Left cardiac atrium (tissue), 4 donors: ENCODE data around the gene THPO. TPM values are rescaled to one million over a fixed set of nuclear protein-coding genes. Genes with fewer than 3 reads are reported as not detected.

ENCODE experiments used
- ATAC-seq, 2 donors: fragments of 200-7000 bp; cut with Tn5 transposase; one replicate each; pipeline ENCODE4 v1.9.1; 2020; ENCODE audit warnings: mild to moderate bottlenecking in 2 of 2, moderate library complexity in 2 of 2
- DNase-seq: peaks from one replicate; pipeline ENCODE4 v3.0.0-alpha.2; 2020
- intact Hi-C, 2 donors: fragments of 100-400 bp; cut with DNase I; formaldehyde crosslinking; loops; one replicate each; pipeline versions ENCODE4 v1.14.1 to v1.15.1; 2022 to 2023
- long read RNA-seq: library from polyadenylated mRNA; unstranded; transcript quantifications from one replicate; pipeline ENCODE4 v2.0.0, GENCODE V29; 2021
- total RNA-seq, 2 donors: library from RNA; stranded (reverse); fragmentation: NEBNext Ultra II Directional; extraction: Animal tissue kit (Norgen Biotek cat#: 25700); gene quantifications; one replicate each; pipeline ENCODE4 v1.2.1, GENCODE V29; 2021
- donor health status: DM: no; HTN: yes; CAD: no.
- donor health status: DM: no; HTN: yes; CAD: no; lungs with severe emphysema.
- donor health status: DM: yes; HTN: yes; CAD: no.
- donor health status: Dilated cardiomyopathy.

Gene THPO
- total RNA-seq, result under 1 TPM; 0.50 to 0.58 TPM
- long read RNA-seq, result 0 reads

DNA sequence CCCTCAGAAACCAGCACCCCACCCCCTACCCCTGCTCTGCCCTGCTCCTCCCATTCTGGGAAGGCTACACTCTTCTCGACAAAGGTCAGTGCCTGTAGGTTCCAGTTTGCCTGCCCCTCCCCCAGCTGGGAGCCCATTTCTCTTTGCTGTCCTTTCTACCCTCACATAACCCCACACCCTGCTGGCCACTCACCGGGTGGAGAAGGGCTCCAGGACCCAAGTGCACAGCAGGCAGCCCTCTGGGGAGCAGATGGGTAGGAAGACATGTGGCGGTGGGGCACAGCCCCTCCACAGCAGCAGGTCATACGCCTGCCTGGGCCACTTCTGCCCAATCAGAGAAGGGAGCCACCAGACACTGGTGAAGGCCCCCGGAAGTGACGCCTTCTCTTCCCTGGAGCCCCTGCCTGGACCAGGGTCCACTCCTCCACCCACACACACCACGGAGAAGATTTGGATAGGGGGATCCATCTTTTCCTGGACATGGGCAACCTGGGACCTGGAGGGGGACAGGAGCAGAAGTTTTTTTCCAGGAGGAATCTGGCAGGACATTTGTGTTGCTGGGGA is at the start of gene THPO:
Gene THPO (minus strand): TSS at position 326 of the 564 bp plus-strand sequence. CDS start 1,948 bp downstream, outside the sequence.
- intact Hi-C loops, result loop anchor here (10.0 kb wide), 3 partner anchors 137 to 397 kb away; no protein-coding TSS in a partner anchor

DNA sequence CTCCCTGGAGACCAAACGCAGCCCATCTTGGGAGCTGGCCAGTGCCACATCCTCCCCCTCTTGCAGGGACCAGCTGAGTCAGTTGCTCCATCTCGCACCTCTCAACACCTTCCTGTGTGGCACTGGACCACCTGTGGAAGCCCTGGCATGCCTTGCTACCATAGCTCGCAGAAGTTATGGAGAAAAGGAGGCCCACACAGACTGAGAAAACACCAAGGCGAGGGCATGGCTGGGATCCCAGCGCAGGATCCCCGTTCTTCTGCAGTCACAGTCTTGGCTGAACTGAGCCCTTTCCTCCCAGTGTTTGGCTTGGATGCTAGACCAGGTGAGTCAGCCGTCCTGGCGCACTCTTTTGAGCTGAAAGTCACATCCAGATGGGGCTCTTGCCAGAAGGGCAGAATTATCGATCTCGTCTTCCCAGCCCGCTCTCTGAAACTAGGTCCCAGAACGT is 48.7 kb upstream of the THPO start:
- intact Hi-C loops, result no loop called here
- no peak for DNase-seq

More for the DNA sequence above, at the start of gene THPO:
- DNase-seq (no peak), ATAC-seq (no peak)

DNA sequence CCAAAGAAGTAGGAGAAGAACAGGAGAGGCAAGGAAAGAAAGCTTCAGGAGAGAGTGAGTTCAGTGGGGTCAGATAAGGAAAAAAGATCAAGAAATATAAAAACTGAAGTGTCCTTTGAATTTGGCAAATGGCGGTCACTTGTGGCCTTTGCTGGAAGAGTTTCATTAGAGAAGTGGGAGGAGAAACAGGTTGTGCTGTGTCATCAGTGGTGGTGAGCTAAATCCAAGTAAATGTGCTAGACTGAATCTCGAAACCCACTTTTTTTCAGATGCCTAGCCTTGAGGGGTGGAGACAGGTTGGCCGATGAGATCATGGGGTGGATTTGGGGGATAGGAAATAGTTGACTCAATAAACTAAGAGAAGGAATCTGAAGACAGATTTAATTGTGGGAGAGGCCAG is 45.6 kb upstream of the THPO start:
- DNase-seq (no peak), ATAC-seq (no peak)
- intact Hi-C loops, result no loop called here

More for the DNA sequence above, 48.7 kb upstream of the THPO start:
- no peak for ATAC-seq

DNA sequence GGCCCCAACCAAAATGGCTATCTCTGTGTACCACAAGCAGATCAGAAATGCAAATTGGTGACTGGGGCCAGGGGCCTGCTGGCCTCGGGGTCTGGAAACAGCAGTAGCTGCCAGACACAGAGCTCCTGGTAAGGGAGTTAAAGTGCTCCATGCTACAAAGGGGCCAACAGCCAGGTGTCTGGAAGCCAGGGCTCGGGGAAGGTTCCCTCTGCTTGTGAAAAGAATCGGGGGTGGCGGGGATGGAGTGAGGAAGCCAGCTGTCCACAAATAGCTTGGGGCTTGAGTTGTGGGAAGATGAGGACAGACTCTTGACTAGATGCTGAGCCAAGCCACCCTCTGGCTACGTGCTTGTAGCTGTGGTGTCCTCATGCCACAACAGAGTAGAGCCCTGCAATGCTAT is 41.2 kb upstream of the THPO start:
- intact Hi-C loops, result loop anchor here in 1 of 2 donors (2.0 to 10.0 kb wide), 2 partner anchors 96 to 126 kb away; no protein-coding TSS in a partner anchor
- ATAC-seq (no peak), DNase-seq (no peak)

DNA sequence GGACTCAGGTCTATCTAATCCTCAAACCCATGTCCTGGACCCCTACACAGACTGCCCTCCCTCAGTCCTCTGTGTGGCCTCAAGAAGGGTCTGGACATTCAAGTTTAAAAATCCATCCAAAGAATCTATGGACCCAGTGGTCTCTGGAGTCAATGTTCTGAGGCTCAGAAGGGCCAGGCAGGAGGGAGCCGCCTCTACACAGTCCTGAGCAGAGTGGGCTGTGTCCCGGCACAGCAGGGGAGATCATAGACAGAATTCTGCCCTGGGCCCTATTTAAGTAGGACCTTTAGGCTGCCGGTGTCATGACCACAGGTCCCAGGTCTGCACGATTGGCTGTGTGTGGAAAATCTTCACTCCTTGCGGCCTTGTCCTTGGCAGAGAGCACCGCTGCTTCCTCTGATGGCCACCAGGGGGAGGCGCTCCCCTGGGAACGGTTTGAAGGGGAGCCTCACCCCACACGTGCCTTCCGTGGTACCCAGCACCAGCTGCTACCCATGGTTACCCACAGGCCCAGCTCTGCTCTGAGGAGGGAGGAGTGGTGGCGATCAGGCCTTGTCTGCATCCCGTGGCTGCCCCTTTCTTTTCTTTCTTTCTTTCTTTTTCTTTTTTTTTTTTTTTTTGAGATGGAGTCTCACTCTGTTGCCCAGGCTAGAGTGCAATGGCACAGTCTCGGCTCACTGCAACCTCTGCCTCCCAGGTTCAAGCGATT is 39.8 kb upstream of the THPO start:
- ATAC-seq (peak; percentile 89 to 92), DNase-seq (peak; percentile 72)
- intact Hi-C loops, result loop anchor here in 1 of 2 donors (2.0 to 10.0 kb wide), 2 partner anchors 97 to 127 kb away; no protein-coding TSS in a partner anchor

DNA sequence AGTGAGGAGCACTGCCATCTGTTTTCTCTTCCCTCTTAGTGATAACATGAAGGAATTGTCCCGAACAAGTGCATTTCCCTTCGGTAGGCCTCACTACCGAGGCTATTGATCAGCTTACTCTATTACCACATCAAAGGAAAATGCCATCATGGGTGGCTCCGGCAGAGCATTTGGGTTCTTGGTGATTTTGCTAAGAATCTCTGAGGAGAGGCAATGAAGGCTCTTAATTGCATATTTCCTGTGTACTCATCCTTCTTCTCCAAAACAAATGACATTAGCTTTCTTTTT is 37.1 kb upstream of the THPO start:
- DNase-seq, result no peak
- intact Hi-C loops, result loop anchor here in 1 of 2 donors (10.0 kb wide), 1 partner anchor 100 kb away; no protein-coding TSS in a partner anchor
- ATAC-seq, result no peak

DNA sequence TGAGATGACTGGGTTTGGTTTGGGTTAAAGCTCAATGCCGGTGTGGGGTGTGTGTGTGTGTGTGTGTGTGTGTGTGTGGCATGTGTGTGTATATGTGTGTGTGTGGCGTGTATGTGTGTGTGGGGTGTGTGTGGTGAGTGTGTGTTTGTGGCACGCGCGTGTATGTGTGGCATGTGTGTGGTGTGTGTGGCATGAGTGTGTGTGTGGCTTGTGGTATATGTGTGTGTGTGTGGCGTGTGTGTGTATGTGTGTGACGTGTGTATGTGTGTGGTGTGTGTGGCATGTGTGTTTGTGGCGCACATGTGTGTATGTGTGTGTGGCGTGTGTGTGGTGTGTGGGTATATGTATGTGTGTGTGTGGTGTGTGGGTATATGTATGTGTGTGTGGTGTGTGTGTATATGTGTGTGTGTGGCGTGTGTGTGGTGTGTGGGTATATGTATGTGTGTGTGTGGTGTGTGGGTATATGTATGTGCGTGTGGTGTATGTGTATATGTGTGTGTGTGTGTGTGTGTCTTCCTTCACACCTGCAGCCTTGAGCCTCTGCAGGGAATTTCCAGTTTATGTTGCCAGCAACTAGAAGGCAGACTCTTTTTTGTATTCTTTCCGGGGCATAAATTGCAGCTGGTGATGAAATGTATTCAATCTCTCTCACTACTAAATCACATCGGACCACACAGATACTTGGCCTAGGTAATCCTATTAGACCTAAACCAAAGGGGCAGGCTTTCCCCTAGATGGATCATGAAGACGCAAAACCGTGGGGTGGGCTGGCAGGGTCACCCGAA is 36.6 kb upstream of the THPO start:
- no peak for ATAC-seq
- intact Hi-C loops, result loop anchor here in 1 of 2 donors (10.0 kb wide), 1 partner anchor 100 kb away; no protein-coding TSS in a partner anchor
- no peak for DNase-seq

DNA sequence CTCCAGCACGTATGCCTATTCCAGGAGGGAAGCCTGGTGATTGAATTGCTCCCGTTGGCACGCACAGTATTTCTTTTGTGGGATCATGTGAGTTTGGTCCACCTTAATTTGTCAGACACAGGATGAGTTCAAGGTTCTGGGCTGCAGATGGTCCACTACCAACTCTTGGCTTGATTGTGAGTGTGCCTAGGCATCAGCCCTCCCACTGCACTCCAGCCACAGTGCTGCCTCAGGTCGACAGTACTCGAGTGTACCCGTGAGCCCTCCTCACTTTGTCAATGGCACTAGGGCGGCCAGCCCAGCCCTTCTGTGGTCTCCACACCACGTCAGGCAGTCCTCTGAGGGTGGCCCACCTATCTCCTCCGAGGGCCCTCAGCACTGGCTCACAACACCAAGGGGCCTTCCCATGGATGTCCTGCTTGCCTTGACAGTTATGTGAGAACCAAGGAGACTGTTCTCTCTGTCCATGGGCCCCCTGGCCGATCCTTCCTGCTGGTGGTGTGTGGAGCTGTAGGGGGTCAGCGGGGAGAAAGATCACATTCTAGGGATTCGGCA is 32.0 kb upstream of the THPO start:
- ATAC-seq, result no peak
- intact Hi-C loops, result loop anchor here in 1 of 2 donors (10.0 kb wide), 1 partner anchor 105 kb away; no protein-coding TSS in a partner anchor
- no peak for DNase-seq

DNA sequence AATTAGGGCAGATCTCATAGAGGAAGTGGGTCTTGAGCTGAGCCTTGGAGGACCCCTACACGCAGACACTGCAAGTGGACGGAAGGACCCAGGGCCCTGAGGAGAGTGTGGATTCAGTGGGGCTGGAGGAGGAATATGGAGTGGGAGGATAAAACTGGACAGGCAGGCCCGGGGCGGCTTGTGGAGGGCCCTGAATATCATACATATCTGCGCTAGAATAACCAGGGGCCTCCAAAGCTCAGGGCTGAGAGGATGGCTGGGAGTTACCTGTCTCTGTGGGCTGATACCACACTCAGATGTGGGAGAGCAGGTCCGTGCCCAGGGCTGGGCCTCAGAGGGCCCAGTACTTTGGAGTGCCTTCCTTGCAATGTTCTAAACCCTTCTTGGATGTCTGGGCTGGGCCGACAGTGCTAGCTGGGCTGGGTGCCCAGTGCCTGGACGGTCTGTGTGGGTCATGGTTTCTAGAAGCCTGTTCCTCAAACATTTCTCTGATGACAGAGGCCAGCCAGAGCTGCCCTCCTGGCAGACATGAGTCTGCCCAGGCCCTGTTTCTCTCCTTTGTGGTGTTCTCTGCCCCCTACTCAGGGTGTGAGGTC is 31.4 kb upstream of the THPO start:
- intact Hi-C loops, result no loop called here
- ATAC-seq (no peak), DNase-seq (no peak)

DNA sequence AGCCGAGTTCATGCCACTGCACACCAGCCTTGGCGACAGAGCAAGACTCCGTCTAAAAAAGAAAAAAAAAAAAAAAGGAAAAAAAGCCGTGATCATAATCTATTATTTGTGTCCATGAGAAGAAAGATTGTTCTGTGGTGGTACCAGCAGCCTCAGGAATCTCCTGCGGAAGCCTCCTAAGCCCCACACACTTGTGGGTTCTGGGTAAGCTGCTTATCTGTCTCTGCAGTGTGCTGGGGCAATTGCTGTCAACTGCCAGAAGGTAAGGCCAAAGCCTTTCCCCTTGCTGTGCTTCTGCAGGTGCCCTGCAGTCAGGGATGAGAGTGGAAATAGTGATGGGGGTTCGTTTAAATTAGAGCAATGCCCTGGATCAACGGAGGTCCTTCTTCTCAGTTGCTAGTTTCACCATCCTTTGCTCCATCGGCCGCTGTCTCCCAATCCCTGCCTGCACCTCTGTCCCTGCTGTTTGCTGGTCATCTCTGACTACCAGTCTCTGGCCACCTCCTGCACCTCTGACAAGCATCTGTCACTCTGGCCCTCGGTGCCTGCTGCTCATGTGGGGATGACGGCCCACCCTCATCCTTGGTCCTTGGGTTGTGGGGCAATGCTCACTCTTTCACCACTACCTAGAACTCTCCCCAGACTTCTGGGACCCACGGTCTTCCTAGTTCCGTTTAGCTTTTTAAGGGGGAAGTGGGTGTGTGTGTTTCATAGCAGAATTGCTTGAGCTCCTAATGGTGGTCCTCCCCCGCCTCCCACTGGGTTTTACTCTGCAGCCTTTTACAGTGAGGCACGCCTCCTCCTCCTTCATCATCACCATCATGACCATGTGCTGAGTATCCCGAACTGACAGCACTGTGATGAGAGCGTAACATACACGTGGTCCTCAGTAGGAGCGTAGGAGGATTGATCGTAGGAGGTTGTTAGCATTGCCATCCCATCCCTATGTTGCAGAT is 27.3 kb upstream of the THPO start:
- DNase-seq, result no peak
- intact Hi-C loops, result no loop called here
- ATAC-seq, result no peak

DNA sequence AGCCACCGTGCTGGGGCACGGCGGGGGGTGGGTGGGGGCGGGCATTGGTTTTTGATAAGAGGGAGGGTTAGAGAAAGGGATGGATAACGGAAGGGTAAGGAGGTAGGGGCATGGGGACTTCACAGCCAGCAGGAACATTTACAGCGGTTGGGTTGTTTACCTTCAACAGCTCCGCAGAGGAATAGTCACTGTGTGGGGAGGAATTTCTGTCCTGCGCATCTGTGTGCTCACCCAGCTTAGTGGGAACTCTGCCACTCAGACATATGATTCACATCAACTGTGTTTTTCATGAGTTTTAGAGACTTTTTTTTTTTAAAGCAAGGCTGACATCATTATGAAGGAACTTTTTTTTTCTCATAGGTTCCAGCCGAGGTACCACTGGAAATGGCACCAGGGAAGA is 21.4 kb upstream of the THPO start:
- peak in 1 of 2 donors; percentile 90 for ATAC-seq
- intact Hi-C loops, result no loop called here
- DNase-seq, result no peak

DNA sequence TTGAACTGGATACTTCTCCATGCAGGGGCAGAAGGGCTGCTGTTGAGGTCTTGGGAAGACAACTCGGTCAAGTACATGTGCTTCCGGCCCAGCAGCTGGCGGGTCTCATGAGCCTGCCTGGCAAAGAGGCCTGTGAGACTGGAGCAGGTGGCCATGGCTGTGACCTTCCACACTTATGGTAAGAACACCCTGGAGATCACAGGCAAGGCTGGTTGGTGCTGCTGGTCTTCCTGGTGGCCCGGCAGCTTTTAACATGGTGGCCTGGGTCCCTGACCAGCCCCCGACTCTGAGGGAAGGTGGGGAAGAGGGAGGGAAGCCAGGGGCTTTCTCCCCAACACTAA is 17.3 kb upstream of the THPO start:
- ATAC-seq (no peak), DNase-seq (no peak)
- intact Hi-C loops, result no loop called here

DNA sequence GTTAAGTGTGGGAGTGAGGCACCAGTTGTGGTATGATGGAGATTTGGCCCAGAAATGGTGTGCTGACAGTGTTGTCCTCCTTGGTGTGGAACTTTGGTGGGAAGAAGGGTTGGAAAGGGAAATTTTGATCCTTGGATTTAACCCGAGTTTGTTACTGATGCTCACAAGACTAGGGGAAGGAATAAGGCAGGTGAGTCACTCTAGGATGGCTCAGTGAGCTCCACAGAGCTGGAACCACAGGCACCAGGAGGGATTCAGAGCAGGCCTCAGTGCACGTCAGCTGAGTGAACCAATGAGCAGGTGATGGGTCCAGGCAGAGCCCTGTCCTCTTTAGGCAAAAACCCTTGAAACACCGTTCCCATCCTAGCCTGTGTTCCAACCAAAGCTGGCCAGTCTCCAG is 13.3 kb upstream of the THPO start:
- no peak for DNase-seq
- intact Hi-C loops, result no loop called here
- no peak for ATAC-seq

DNA sequence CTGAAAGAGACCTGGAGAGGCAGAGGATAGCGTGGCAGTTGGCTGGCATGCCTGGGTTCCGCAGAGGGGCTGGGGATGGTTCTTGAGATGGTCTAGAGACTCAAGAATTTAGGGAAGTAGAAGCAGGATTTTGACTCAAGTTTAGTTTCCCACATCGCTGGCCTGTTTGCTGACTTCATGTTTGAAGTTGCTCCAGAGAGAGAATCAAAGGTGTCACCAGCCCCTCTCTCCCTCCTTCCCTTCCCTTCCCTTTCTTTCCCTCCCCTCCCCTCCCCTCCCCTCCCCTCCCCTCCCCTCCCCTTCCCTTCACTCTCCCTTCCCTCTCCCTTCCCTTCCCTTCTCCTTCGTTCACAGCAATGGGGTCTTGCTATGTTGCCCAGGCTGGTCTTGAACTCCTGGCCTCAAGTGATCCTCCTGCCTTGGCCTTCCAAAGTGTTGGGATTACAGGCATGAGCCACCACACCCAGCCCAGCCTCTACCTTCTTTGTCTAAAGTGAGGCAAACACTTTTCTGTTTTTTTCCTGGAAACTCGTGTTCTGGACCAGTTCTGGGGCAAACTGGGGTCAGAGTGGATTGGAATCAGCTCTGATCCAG is 12.0 kb upstream of the THPO start:
- intact Hi-C loops, result loop anchor here in 1 of 2 donors (10.0 kb wide), 1 partner anchor 395 kb away; no protein-coding TSS in a partner anchor
- no peak for DNase-seq
- no peak for ATAC-seq

DNA sequence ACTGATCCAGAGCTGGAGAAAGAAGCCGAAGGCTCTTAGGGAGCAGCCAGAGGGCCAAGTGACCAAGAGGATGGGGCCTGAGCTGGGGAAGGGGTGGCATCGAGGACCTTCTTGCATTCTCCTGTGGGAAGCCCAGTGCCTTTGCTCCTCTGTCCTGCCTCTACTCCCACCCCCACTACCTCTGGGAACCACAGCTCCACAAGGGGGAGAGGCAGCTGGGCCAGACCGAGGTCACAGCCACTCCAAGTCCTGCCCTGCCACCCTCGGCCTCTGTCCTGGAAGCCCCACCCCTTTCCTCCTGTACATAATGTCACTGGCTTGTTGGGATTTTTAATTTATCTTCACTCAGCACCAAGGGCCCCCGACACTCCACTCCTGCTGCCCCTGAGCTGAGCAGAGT is 11.4 kb upstream of the THPO start:
- DNase-seq, result no peak
- no peak for ATAC-seq
- intact Hi-C loops, result loop anchor here in 1 of 2 donors (10.0 kb wide), 1 partner anchor 395 kb away; no protein-coding TSS in a partner anchor

DNA sequence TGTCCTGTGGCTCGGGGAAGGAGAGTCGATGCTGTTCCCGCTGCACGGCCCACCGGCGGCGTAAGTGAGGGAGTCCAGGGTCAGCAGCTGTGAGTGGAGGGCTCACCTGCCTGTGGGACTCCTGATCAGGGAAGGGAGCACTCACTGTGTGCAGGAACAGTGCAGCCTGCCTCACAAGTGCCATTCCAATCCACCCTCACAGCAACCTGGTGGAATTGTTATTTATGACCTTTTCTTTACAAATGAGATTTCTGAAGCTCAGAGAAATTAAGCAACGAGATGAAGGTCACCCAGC is 10.9 kb upstream of the THPO start:
- no peak for DNase-seq
- ATAC-seq, result no peak
- intact Hi-C loops, result loop anchor here in 1 of 2 donors (10.0 kb wide), 1 partner anchor 396 kb away; no protein-coding TSS in a partner anchor

DNA sequence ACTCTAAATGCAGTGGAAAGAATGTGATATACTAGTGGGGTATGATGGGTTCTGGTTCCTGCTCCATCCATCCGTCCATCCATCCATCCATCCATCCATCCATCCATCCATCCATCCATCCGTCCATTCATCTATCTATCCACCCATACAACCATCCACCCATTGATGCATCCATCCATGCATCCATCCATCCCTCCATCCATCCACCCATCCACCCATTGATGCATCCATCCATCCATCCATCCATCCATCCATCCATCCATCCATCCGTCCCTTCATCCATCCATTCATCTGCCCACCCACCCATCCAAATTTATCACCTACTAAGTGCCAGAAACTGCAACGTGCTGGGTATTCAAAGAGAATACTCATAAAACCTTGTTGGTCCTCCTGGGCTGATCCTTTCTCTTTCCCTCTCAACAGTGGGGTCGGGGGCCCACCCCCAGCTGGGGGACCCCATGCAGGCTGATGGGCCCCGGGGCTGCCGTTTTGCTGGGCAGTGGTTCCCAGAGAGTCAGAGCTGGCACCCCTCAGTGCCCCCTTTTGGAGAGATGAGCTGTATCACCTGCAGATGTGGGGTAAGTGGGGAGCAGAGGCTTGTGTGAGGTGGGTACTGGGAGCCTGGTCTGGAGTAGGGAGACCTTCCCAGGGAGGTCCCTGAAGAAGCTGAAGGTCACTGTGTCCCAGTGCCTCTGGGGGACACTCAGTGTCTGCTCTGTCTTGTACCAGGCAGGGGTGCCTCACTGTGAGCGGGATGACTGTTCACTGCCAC is 10.3 kb upstream of the THPO start:
- DNase-seq, result no peak
- no peak for ATAC-seq
- intact Hi-C loops, result loop anchor here in 1 of 2 donors (10.0 kb wide), 1 partner anchor 396 kb away; no protein-coding TSS in a partner anchor
